ENCODE data around the gene FNIP2. TPM values are rescaled to one million over a fixed set of nuclear protein-coding genes. Genes with fewer than 3 reads are reported as not detected.
"Not testable (repeated sequence)": the region's sequence is repeated elsewhere in the genome, so short reads cannot be mapped to it uniquely, and the experiment has no call there.

FNIP2 gene
- total RNA-seq, 1 experiment from 2014 or later = 5.2 TPM

DNA sequence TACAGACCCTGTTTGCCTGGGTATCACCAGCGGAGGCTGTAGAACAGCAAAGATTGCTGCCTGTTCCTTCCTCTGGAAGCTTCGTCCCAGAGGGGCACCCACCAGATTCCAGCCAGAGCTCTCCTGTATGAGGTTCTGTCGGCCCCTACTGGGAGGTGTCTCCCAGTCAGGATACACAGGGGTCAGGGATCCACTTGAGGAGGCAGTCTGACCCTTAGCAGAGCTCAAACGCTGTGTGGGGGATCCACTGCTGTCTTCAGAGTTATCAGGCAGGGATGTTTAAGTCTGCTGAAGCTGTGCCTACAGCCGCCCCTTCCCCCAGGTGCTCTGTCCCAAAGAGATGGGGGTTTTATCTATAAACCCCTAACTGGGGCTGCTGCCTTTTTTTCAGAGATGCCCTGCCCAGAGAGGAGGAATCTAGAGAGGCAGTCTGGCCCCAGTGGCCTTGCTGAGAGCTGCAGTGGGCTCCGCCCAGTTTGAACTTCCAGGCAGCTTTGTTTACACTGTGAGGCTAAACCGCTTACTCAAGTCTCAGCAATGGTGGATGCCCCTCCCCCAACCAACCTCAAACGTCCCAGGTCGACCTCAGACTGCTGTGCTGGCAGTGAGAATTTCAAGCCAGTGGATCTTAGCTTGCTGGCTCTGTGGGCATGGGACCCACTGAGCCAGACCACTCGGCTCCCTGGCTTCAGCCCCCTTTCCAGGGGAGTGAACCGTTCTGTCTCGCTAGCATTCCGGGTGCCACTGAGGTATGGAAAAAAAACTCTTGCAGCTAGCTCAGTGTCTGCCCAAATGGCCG, 133.7 kb downstream of the FNIP2 start:
- CTCF ChIA-PET; H3K9ac ChIP-seq (ENCODE audit: low read length); H3K27me3 ChIP-seq (ENCODE audit: low read length); BruUV-seq (replicated peaks); H3K9me3 ChIP-seq (ENCODE audit: low read length); POLR2A ChIA-PET (ENCODE audit: unreplicated experiment); H3K27ac ChIP-seq (ENCODE audit: low read length); H3F3A ChIP-seq (ENCODE audit: low read length, unreplicated experiment); intact Hi-C loops (cut with micrococcal nuclease); H3K36me3 ChIP-seq (ENCODE audit: low read depth, low read length); H3K79me2 ChIP-seq (ENCODE audit: low read length); H3K4me3 ChIP-seq (ENCODE audit: low read length); H4K20me1 ChIP-seq (ENCODE audit: low read length); H3K9me2 ChIP-seq (replicated peaks; ENCODE audit: low read length); H2AFZ ChIP-seq (ENCODE audit: low read length): not testable (repeated sequence)
- H3K4me1 ChIP-seq (ENCODE audit: insufficient read depth, low read length) = peaks cover 21% of the 10 kb centered on the region
- DNase-seq (peak; percentile 90), ATAC-seq (peak; percentile 99)
- H3K4me2 ChIP-seq (ENCODE audit: low read length) = peak overlapping the region; percentile 53

DNA sequence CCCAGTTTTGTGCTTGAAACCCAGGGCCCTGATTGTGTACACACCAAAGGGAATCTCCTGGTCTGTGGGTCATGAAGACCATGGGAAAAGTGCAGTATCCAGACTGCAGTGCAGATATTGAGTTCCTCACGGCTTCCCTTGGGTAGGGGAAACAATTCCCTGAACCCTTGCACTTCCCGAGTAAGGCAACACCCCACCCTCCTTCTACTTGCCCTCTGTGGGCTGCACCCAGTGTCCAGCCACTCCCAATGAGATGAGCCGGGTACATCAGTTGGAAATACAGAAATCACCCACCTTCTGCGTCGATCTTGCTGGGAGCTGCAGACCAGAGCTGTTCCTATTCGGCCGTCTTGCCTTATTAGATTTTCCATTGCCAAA, 134.2 kb downstream of the FNIP2 start:
- H3K9me2 ChIP-seq (replicated peaks; ENCODE audit: low read length) = no peaks in the 10 kb centered on the region
- CTCF ChIA-PET = no interaction called here
- no peak overlapping the region for H3K27ac ChIP-seq (ENCODE audit: low read length)
- no peaks in the 10 kb centered on the region for H3K9me3 ChIP-seq (ENCODE audit: low read length)
- H3K36me3 ChIP-seq (ENCODE audit: low read depth, low read length) = no peaks in the 10 kb centered on the region
- DNase-seq (no peak), ATAC-seq (no peak)
- no peaks in the 10 kb centered on the region for H3K79me2 ChIP-seq (ENCODE audit: low read length)
- H2AFZ ChIP-seq (ENCODE audit: low read length) = no peak overlapping the region
- no peak overlapping the region for H3K9ac ChIP-seq (ENCODE audit: low read length)
- no peaks in the 10 kb centered on the region for H3K27me3 ChIP-seq (ENCODE audit: low read length)
- BruUV-seq (replicated peaks) = no TSS peak
- H3K4me3 ChIP-seq (ENCODE audit: low read length) = no peak overlapping the region
- H3K4me1 ChIP-seq (ENCODE audit: insufficient read depth, low read length) = peaks cover 21% of the 10 kb centered on the region
- H3K4me2 ChIP-seq (ENCODE audit: low read length) = peak overlapping the region; percentile 53
- POLR2A ChIA-PET (ENCODE audit: unreplicated experiment) = no interaction called here
- intact Hi-C loops (cut with micrococcal nuclease) = no loop called here
- TF ChIP-seq EZH2phosphoT487 (IDR thresholded peaks at IDR 0.05; ENCODE audit: borderline replicate concordance, low read length) (no peak), CTCF (conservative IDR thresholded peaks at IDR 0.05; ENCODE audit: low read depth, low read length) (no peak), EZH2 (IDR thresholded peaks at IDR 0.05; ENCODE audit: low read length, unreplicated experiment) (no peak)
- no peaks in the 10 kb centered on the region for H4K20me1 ChIP-seq (ENCODE audit: low read length)
- H3F3A ChIP-seq (ENCODE audit: low read length, unreplicated experiment) = no peaks in the 10 kb centered on the region

DNA sequence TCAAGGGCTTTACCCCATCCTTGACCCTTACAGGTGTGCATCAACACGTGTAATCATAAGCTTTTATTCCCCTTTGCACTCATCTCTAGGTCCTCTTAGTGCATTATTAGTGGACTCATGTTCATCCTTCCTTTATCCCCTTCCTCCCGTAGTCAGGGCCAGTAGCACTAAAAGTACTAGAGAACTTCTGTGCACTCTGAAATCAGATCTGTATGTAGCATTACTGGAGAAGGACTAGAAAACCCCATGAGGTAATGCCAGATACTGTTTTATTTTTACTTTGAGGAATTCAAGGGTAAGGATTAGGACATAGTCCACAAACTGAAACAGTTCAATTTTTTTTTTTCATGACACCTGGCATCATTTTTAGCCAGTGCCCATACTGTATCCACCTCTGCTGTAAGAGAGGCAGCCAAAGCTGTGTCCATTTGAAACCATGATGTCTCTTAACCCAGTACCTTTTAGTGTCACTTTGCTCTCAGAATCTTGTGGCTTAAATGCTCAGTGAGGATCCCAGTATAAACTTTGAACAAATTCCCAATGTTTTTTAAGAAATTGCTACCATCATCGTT, 134.7 kb downstream of the FNIP2 start:
- no peak overlapping the region for H2AFZ ChIP-seq (ENCODE audit: low read length)
- no peaks in the 10 kb centered on the region for H3K9me3 ChIP-seq (ENCODE audit: low read length)
- H4K20me1 ChIP-seq (ENCODE audit: low read length) = no peaks in the 10 kb centered on the region
- no peaks in the 10 kb centered on the region for H3K79me2 ChIP-seq (ENCODE audit: low read length)
- no peaks in the 10 kb centered on the region for H3F3A ChIP-seq (ENCODE audit: low read length, unreplicated experiment)
- ATAC-seq (no peak), DNase-seq (no peak)
- no peak overlapping the region for H3K9ac ChIP-seq (ENCODE audit: low read length)
- CTCF ChIA-PET = no interaction called here
- no peaks in the 10 kb centered on the region for H3K9me2 ChIP-seq (replicated peaks; ENCODE audit: low read length)
- no TSS peak for BruUV-seq (replicated peaks)
- H3K27ac ChIP-seq (ENCODE audit: low read length) = no peak overlapping the region
- intact Hi-C loops (cut with micrococcal nuclease) = no loop called here
- TF ChIP-seq CTCF (conservative IDR thresholded peaks at IDR 0.05; ENCODE audit: low read depth, low read length) (no peak), EZH2phosphoT487 (IDR thresholded peaks at IDR 0.05; ENCODE audit: borderline replicate concordance, low read length) (no peak), EZH2 (IDR thresholded peaks at IDR 0.05; ENCODE audit: low read length, unreplicated experiment) (no peak)
- peaks cover 21% of the 10 kb centered on the region for H3K4me1 ChIP-seq (ENCODE audit: insufficient read depth, low read length)
- H3K4me2 ChIP-seq (ENCODE audit: low read length) = no peak overlapping the region
- H3K36me3 ChIP-seq (ENCODE audit: low read depth, low read length) = no peaks in the 10 kb centered on the region
- no peaks in the 10 kb centered on the region for H3K27me3 ChIP-seq (ENCODE audit: low read length)
- POLR2A ChIA-PET (ENCODE audit: unreplicated experiment) = no interaction called here
- no peak overlapping the region for H3K4me3 ChIP-seq (ENCODE audit: low read length)

Data from PC-3 (cell line).